Thyroid gland (tissue), 4 donors: Measurements from ENCODE around the gene COG4. TPM values are rescaled to one million over a fixed set of nuclear protein-coding genes. Genes with fewer than 3 reads are reported as not detected.
"Not testable (repeated sequence)": the region's sequence is repeated elsewhere in the genome, so short reads cannot be mapped to it uniquely, and the experiment has no call there.

ENCODE experiments used
- DNase-seq, 2 donors: peaks; one replicate each; pipeline ENCODE4 v3.0.0-alpha.2; 2019
- H3K27ac ChIP-seq, 3 donors: fragments of 200-600 bp; sonication (generic); 1 replicate in 2 of 3; 2 replicates in 1 of 3; pipeline ENCODE4 v1.5.1; 2016 to 2019; ENCODE audit warnings: mild to moderate bottlenecking in 1 of 3, moderate library complexity in 1 of 3
- H3K27me3 ChIP-seq: fragments of 200-600 bp; sonication (generic); one replicate; pipeline ENCODE4 v1.5.1; 2019
- H3K36me3 ChIP-seq, 2 donors: fragments of 200-600 bp; sonication (generic); one replicate each; pipeline ENCODE4 v1.5.1; 2016 to 2019
- H3K4me1 ChIP-seq, 2 donors: fragments of 200-600 bp; sonication (generic); one replicate each; pipeline ENCODE4 v1.5.1; 2017 to 2019
- H3K4me3 ChIP-seq, 3 donors: fragments of 200-600 bp; sonication (generic); replicated peaks in 1 of 3; 1 replicate in 2 of 3; 2 replicates in 1 of 3; pipeline ENCODE4 v1.5.1; 2016; ENCODE audit warnings: mild to moderate bottlenecking in 1 of 3
- H3K9me3 ChIP-seq: fragments of 200-600 bp; sonication (generic); one replicate; pipeline ENCODE4 v1.5.1; 2017
- CTCF ChIP-seq, 6 experiments: fragments of 200-600 bp in 3 of 6; fragments of 450-650 bp in 3 of 6; sonication (generic) in 3 of 6; IDR thresholded peaks; one replicate each; pipeline ENCODE4 v1.5.1; 2016 to 2019; ENCODE audit warnings: antibody characterized with exemption in 6 of 6, mild to moderate bottlenecking in 2 of 6, inconsistent platforms in 1 of 6, moderate library complexity in 1 of 6
- POLR2A ChIP-seq, 2 donors: fragments of 450-650 bp; IDR thresholded peaks; one replicate each; pipeline ENCODE4 v1.6.1; 2017; ENCODE audit warnings: antibody characterized with exemption in 2 of 2, mild to moderate bottlenecking in 2 of 2, moderate library complexity in 1 of 2
- WGBS, 2 donors: methylation state at CpG; one replicate each; pipeline ENCODE4 v1.1.5; 2017; 5-methylcytosine and 5-hydroxymethylcytosine counted together
- intact Hi-C: fragments of 100-400 bp; cut with DNase I; formaldehyde crosslinking; loops from one replicate; pipeline ENCODE4 v1.15.1; 2023
- total RNA-seq, 4 donors: library from RNA; depleted of rRNA; stranded (reverse); fragments of >200 nt; gene quantifications; one replicate each; pipeline ENCODE4 v1.2.3, GENCODE V29; 2016

Gene COG4
- total RNA-seq, 4 donors from 2014 or later: 39.6 to 88.4 (median 66.7) TPM

- Histone ChIP-seq H3K27me3 (no peaks in the 10 kb centered on the region), H3K27ac (peak overlapping the region; percentile 67 to 100 (median 96)), H3K9me3 (no peaks in the 10 kb centered on the region), H3K36me3 (no peaks in the 10 kb centered on the region), H3K4me3 (peak overlapping the region in 2 of 3 donors; percentile 74 to 94), H3K4me1 (peaks cover 0 to 8% of the 10 kb centered on the region in 2 donors)
- WGBS, 2 donors: 0% methylated on average over 8 of the region's 8 CpGs
- TF ChIP-seq POLR2A (IDR thresholded peaks at IDR 0.05): no peak
- TF ChIP-seq CTCF (IDR thresholded peaks at IDR 0.05): no peak
- intact Hi-C loops: loop anchor here (5.0 kb wide), 1 partner anchor 72 kb away; no protein-coding TSS in a partner anchor
- DNase-seq: peak in 1 of 2 donors; percentile 23
Observed at GRCh38 chr16:70453892-70454221, 69.5 kb downstream of the COG4 start.

GRCh38 chr16:70453117-70453891 lies 70.0 kb downstream of the COG4 start:
- no peak for DNase-seq
- WGBS, 2 donors: 93 to 98% methylated on average over 11 of the region's 11 CpGs
- Histone ChIP-seq H3K36me3 (no peaks in the 10 kb centered on the region), H3K4me1 (peaks cover 0 to 8% of the 10 kb centered on the region in 2 donors), H3K27me3 (no peaks in the 10 kb centered on the region), H3K9me3 (no peaks in the 10 kb centered on the region), H3K27ac (peak overlapping the region in 1 of 3 donors; percentile 96), H3K4me3 (peak overlapping the region in 1 of 3 donors; percentile 94)
- intact Hi-C loops: loop anchor here (5.0 kb wide), 1 partner anchor 71 kb away; no protein-coding TSS in a partner anchor
- TF ChIP-seq POLR2A (IDR thresholded peaks at IDR 0.05): no peak
- TF ChIP-seq CTCF (IDR thresholded peaks at IDR 0.05): no peak

GRCh38 chr16:70451004-70451340 lies 72.4 kb downstream of the COG4 start:
- H3K4me3 ChIP-seq: not testable (repeated sequence)

GRCh38 chr16:70450142-70451003 lies 73.0 kb downstream of the COG4 start:
- not testable (repeated sequence) for H3K4me1 ChIP-seq, H3K9me3 ChIP-seq, DNase-seq, H3K27me3 ChIP-seq, H3K36me3 ChIP-seq, H3K27ac ChIP-seq, H3K4me3 ChIP-seq
- intact Hi-C loops: loop anchor here (5.0 kb wide), 1 partner anchor 68 kb away; no protein-coding TSS in a partner anchor
- WGBS, 2 donors: 87 to 88% methylated on average over 14 to 19 of the region's 37 CpGs

More at GRCh38 chr16:70451004-70451340, 72.4 kb downstream of the COG4 start:
- intact Hi-C loops: loop anchor here (5.0 kb wide), 1 partner anchor 69 kb away; no protein-coding TSS in a partner anchor
- H3K4me1 ChIP-seq, H3K9me3 ChIP-seq, DNase-seq, H3K36me3 ChIP-seq, H3K27me3 ChIP-seq, H3K27ac ChIP-seq: not testable (repeated sequence)
- WGBS, 2 donors: 32 to 51% methylated on average over 10 to 24 of the region's 25 CpGs

DNA sequence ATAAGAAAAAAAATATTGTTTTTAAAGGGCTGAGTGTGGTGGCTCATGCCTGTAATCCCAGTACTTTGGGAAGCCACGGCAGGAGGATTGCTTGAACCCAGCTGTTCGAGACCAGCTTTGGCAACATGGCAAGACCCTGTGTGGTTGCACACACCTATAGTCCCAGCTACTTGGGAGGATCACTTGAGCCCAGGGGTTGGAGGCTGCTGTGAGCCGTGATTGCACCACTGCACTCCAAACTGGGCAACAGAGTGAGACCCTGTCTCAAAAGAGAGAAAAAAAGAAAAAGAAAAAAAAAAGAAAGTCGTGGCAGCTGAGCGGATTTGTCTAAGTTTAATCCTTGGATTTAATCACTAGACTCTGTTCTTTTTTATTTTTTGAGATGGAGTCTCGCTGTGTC lies 75.3 kb downstream of the COG4 start:
- H3K4me3 ChIP-seq: no peak overlapping the region
- no peaks in the 10 kb centered on the region for H3K4me1 ChIP-seq
- H3K27ac ChIP-seq: no peak overlapping the region
- DNase-seq: no peak
- intact Hi-C loops: no loop called here
- H3K27me3 ChIP-seq: no peaks in the 10 kb centered on the region
- TF ChIP-seq CTCF (IDR thresholded peaks at IDR 0.05): no peak
- TF ChIP-seq POLR2A (IDR thresholded peaks at IDR 0.05): no peak
- no peaks in the 10 kb centered on the region for H3K36me3 ChIP-seq
- no peaks in the 10 kb centered on the region for H3K9me3 ChIP-seq
- whole genome bisulfite sequencing, 2 donors: 87 to 90% methylated on average over 6 of the region's 6 CpGs
